Measurements from ENCODE around the gene POU1F1.

DNA sequence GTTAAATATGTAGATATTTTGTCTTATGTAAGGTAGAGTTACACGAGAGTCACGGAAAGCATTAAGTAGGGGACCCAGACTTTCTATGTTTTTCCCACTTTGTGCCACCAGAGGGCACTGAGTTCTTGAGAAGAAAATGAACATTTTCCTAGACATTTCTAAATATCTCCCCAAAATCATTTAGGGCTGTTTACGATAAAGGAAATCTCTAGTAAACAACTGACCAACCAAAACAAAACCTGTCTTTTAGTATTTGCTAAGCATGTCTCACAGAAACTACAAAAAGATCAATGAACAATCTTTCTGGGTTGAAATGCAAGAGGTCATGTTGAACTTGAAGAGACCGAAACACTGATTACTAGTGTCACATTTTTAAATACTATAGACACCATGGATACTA lies 16.1 kb downstream of the POU1F1 start:
- peak; percentile 64 to 76 for TF ChIP-seq CTCF (conservative IDR thresholded peaks at IDR 0.05 in 1 of 2, IDR thresholded peaks at IDR 0.05 in 1 of 2; ENCODE audit: extremely low read depth in 1 of 2, insufficient read depth in 1 of 2, low read depth in 1 of 2, low read length in 2 of 2)
- no peak for TF ChIP-seq EZH2 (IDR thresholded peaks at IDR 0.05; ENCODE audit: borderline replicate concordance, low read length)
